K562 (cell line): ENCODE results near the gene NR6A1.

ENCODE experiments used
- IFI16 ChIP-seq: fragments of 250-450 bp; sonication (Bioruptor Pico); IDR thresholded peaks from 2 replicates; pipeline ENCODE4 v2.1.2; 2022; ENCODE audit warnings: mild to moderate bottlenecking, inconsistent platforms
- TF ChIP-seq, protein P1 (sequence below): fragments of 250-450 bp; sonication (Bioruptor Pico); IDR thresholded peaks from 2 replicates; pipeline ENCODE4 v1.5.0; 2021

DNA sequence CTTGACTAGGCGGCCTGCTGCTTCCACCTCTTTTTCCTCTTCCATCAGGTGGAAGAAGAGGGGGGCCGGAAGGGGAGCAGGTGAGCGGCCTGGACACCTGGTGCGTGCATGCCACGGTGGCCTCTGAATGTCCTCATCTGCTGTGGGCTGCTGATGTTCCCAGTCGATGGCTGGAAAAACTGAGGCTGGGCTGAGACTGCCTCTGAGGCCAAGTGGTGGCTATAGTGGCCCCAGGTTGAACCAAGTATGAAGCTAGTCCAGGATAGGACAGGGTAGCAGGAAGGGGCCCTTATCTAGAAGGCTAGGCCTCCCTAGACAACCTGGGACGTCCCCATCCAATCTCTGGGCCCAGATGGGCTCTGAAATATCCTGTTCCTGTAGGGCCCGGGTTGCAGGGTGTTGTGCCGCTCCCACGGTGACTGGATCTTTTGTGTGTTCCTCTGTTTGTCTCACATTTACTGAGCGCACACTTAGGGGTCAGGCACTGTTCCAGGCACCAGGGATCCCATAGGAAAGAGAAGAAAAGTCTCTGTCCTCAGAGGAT is 263.2 kb downstream of the NR6A1 start:
- no peak for TF ChIP-seq IFI16 (CRISPR knock-in tag)
- TF ChIP-seq, protein P1, sequence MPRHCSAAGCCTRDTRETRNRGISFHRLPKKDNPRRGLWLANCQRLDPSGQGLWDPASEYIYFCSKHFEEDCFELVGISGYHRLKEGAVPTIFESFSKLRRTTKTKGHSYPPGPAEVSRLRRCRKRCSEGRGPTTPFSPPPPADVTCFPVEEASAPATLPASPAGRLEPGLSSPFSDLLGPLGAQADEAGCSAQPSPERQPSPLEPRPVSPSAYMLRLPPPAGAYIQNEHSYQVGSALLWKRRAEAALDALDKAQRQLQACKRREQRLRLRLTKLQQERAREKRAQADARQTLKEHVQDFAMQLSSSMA (CRISPR knock-in tag): no peak
